K562 (cell line): ENCODE measurements around the gene BCAS3. TPM values are rescaled to one million over a fixed set of nuclear protein-coding genes. Genes with fewer than 3 reads are reported as not detected.
A peak's percentile ranks its signal among the peaks of the same experiment; 100 is the strongest.

Experiments used
- ATAC-seq: fragments of 200-7000 bp; cut with Tn5 transposase; 3 replicates; pipeline ENCODE4 v1.9.1; 2020; ENCODE audit warnings: moderate library complexity
- BruUV-seq: library from RNA; stranded (reverse); fragments of 400-500 nt; replicated peaks from 2 replicates; lab custom pipeline; 2021; lab: Mats Ljungman, UMichigan
- CTCF ChIA-PET: fragments of 300-600 bp; formaldehyde crosslinking; extraction: SDS; loops from one replicate; lab custom pipeline; 2021; ENCODE audit warnings: low intra/inter-chr PET ratio; lab: Yijun Ruan, JAX
- POLR2A ChIA-PET: fragments of 300-600, 350-650 bp; sonication (Branson Sonifier 250); formaldehyde crosslinking; extraction: SDS; loops from one replicate; lab custom pipeline; 2021; ENCODE audit warnings: antibody characterized with exemption, inconsistent platforms; lab: Yijun Ruan, JAX
- DNase-seq, 4 experiments: peaks; one replicate each; pipeline versions ENCODE4 v3.0.0 to v3.0.0-alpha.2; 2011 to 2018; ENCODE audit warnings: low spot score in 3 of 4, mixed read lengths in 3 of 4; ENCODE audit errors: extremely low read depth in 1 of 4
- FAIRE-seq: peaks from 2 replicates; lab custom pipeline; 2011; peaks lifted over from hg19 to GRCh38; lab: Jason Lieb, UNC
- H2AFZ ChIP-seq: 2 replicates; pipeline ENCODE4 v1.6.0; 2011; ENCODE audit warnings: low read depth, low read length, control low read depth, inconsistent platforms
- H3K27ac ChIP-seq: fragments of 200-600 bp; 3 replicates; pipeline ENCODE4 v1.8.0; 2011; ENCODE audit warnings: low read depth, mild to moderate bottlenecking, control low read depth, inconsistent platforms, low read length, moderate library complexity, mixed read lengths; ENCODE audit errors: extremely low read depth
- H3K27me3 ChIP-seq, 2 experiments: fragments of 300-600 bp in 1 of 2; 2 replicates in 1 of 2; 3 replicates in 1 of 2; pipeline versions ENCODE4 v1.6.0 to v1.8.0; 2011; ENCODE audit warnings: inconsistent platforms in 2 of 2, low read length in 2 of 2, mild to moderate bottlenecking in 1 of 2, mixed read lengths in 1 of 2, moderate library complexity in 1 of 2; ENCODE audit not compliant: control insufficient read depth in 2 of 2, insufficient read depth in 2 of 2
- H3K36me3 ChIP-seq: fragments of 300-600 bp; 3 replicates; pipeline ENCODE4 v1.8.0; 2011; ENCODE audit warnings: mild to moderate bottlenecking, low read length, inconsistent platforms; ENCODE audit not compliant: control insufficient read depth, insufficient read depth
- H3K4me1 ChIP-seq, 2 experiments: fragments of 200-600 bp in 1 of 2; replicated peaks in 1 of 2; 2 replicates in 1 of 2; 3 replicates in 1 of 2; pipeline versions ENCODE4 v1.5.1 to v1.8.0; 2011; ENCODE audit warnings: inconsistent platforms in 2 of 2, low read length in 2 of 2, mild to moderate bottlenecking in 1 of 2, mixed read lengths in 1 of 2, moderate library complexity in 1 of 2; ENCODE audit not compliant: control insufficient read depth in 2 of 2, insufficient read depth in 2 of 2
- H3K4me2 ChIP-seq: 2 replicates; pipeline ENCODE4 v1.6.1; 2011; ENCODE audit warnings: low read length, control low read depth, inconsistent platforms, mixed read lengths; ENCODE audit not compliant: insufficient read depth
- H3K4me3 ChIP-seq: fragments of 200-600 bp; sonication (generic), shearing (Covaris generic); 2 replicates; pipeline ENCODE4 v1.5.1; 2016; ENCODE audit warnings: control low read depth, inconsistent platforms
- H3K79me2 ChIP-seq: fragments of 200-600 bp; 3 replicates; pipeline ENCODE4 v1.8.0; 2011; ENCODE audit warnings: low read length, inconsistent platforms; ENCODE audit not compliant: control insufficient read depth, insufficient read depth
- H3K9ac ChIP-seq, 2 experiments: 2 replicates each; pipeline versions ENCODE4 v1.6.0 to v1.6.1; 2011; ENCODE audit warnings: low read depth in 2 of 2, low read length in 2 of 2, control low read depth in 1 of 2, inconsistent platforms in 1 of 2, mild to moderate bottlenecking in 1 of 2, mixed read lengths in 1 of 2; ENCODE audit not compliant: insufficient read depth in 1 of 2
- H3K9me1 ChIP-seq: one replicate; pipeline ENCODE4 v1.6.0; 2011; ENCODE audit warnings: inconsistent platforms, mild to moderate bottlenecking, low read length, moderate library complexity; ENCODE audit not compliant: control insufficient read depth, insufficient read depth
- H3K9me3 ChIP-seq: replicated peaks from 2 replicates; pipeline ENCODE4 v1.5.1; 2011; ENCODE audit warnings: low read depth, low read length, inconsistent platforms; ENCODE audit not compliant: control insufficient read depth, insufficient read depth
- H4K20me1 ChIP-seq: replicated peaks from 2 replicates; pipeline ENCODE4 v1.6.1; 2011; ENCODE audit warnings: low read length, inconsistent platforms, mixed read lengths; ENCODE audit not compliant: control insufficient read depth, insufficient read depth
- GTF2A2 ChIP-seq: IDR thresholded peaks from 2 replicates; pipeline ENCODE4 v1.6.1; 2016; ENCODE audit warnings: mild to moderate bottlenecking, missing genetic modification characterization, missing compliant biosample characterization
- ZBTB11 ChIP-seq, 3 experiments: fragments of 200-800 bp in 1 of 3; fragments of 250-450 bp in 1 of 3; fragments of 450-650 bp in 1 of 3; sonication (Bioruptor Pico) in 1 of 3; sonication (Bioruptor generic) in 1 of 3; formaldehyde crosslinking in 1 of 3; IDR thresholded peaks; 2 replicates each; pipeline versions ENCODE4 v1.6.1 to v1.8.0; 2016 to 2022; ENCODE audit warnings: mild to moderate bottlenecking in 2 of 3, missing genetic modification characterization in 2 of 3, missing compliant biosample characterization in 1 of 3, moderate library complexity in 1 of 3
- WGBS: fragments of 100-300 bp; shearing (Covaris generic); methylation state at CpG from one replicate; pipeline ENCODE4 v1.1.6; 2016; ENCODE audit warnings: low coverage, mixed read lengths; ENCODE audit not compliant: insufficient coverage; ENCODE audit errors: missing lambda C conversion rate; 5-methylcytosine and 5-hydroxymethylcytosine counted together
- in situ Hi-C: fragments of 300-500 bp; cut with MboI; formaldehyde crosslinking; loops from 4 replicates; pipeline ENCODE4 v1.15.0; 2018; ENCODE audit warnings: inconsistent platforms, mixed read lengths
- intact Hi-C: fragments of 100-400 bp; cut with micrococcal nuclease; formaldehyde crosslinking; loops from 2 replicates; pipeline ENCODE4 v1.14.2; 2022
- polyA plus RNA-seq, 8 experiments: library from polyadenylated mRNA; depleted of rRNA in 4 of 8; stranded (reverse) in 5 of 8; unstranded in 3 of 8; fragments of >200 nt; fragmentation: Nextera tagmentation in 2 of 8; fragmentation: Illumina TruSeq in 1 of 8; extraction: Ambion mirVana in 2 of 8; extraction: Trizol in 1 of 8; gene quantifications; 2 replicates each; pipeline versions ENCODE4 v1.2.1 to v1.2.3, GENCODE V29; 2011 to 2014; ENCODE audit warnings: inconsistent platforms in 1 of 8, missing spikeins in 1 of 8
- total RNA-seq, 7 experiments: library from RNA; depleted of rRNA in 6 of 7; stranded (reverse); fragments of >200 nt in 6 of 7; fragmentation: Illumina TruSeq in 2 of 7; extraction: Trizol in 2 of 7; gene quantifications; 2 replicates each; pipeline versions ENCODE4 v1.2.1 to v1.2.3, GENCODE V29; 2011 to 2021; ENCODE audit warnings: low replicate concordance in 1 of 7

The BCAS3 gene
- total and polyA plus RNA-seq, 9 of the 15 experiments (the other 6 are each of a cell fraction or from before 2014, with no cell fraction given), result 1.9 to 5.5 (median 3.5) TPM

DNA sequence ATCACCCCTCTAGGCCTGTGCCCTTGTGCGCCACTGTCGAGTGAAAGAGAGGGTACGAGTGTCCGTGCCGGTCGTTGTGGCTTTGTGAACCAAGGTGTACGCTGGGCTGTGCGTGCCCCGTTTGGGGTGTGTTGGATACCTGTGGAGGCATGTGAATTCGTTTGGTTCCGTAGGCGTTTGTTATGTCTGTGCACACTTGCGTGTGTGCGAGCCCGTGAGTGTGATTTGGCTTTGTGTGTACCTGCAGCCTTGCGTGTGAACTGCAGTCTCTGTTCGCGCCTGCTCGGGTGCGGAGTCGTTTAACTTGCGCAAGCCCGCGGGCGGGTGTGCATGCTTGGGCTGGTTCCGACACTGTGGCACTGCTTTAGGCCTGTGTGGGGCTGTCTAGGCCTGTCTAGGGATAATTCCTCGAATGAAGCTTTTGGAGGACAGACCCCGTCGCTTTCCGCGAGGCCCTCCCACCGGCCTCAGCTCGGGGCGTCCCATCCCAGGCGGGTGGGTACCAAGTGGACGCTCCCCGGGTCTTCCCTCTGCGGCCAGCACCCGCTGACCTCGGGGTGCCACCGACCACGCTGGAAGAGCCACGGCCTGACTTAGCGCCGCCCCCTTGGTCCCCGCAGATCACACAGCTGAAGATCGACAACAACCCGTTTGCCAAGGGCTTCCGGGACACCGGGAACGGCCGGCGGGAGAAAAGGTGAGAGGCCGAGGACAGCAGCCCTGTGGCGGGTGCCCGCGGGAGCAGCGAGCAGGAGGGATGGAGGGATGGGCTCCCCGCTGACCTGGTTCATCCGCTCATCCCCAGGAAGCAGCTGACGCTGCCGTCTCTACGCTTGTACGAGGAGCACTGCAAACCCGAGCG lies 726.4 kb downstream of the BCAS3 start:
- Histone ChIP-seq H3K27ac (no peak overlapping the region), H3K9me3 (no peaks in the 10 kb centered on the region), H3K4me1 (peaks cover 0 to 14% of the 10 kb centered on the region in 2 experiments; a peak in 2 of 5 replicates), H3K4me2 (no peak overlapping the region), H3K36me3 (no peaks in the 10 kb centered on the region), H2AFZ (no peak overlapping the region), H4K20me1 (no peaks in the 10 kb centered on the region), H3K9me1 (no peaks in the 10 kb centered on the region), H3K79me2 (no peaks in the 10 kb centered on the region), H3K9ac (no peak overlapping the region), H3K27me3 (peaks cover 17 to 70% of the 10 kb centered on the region in 2 experiments; a peak in 3 of 5 replicates), H3K4me3 (no peak overlapping the region)
- no peak for TF ChIP-seq GTF2A2 (tag)
- peak in 1 of 3 experiments; percentile 82; a peak in 2 of 6 replicates for TF ChIP-seq ZBTB11 (CRISPR knock-in tag; IDR thresholded peaks at IDR 0.05)
- DNase-seq (no peak), FAIRE-seq (no peak), ATAC-seq (no peak)
- intact Hi-C loops, result no loop called here
- WGBS, result 45% methylated on average over 45 of the region's 66 CpGs
- POLR2A ChIA-PET, result no interaction called here
- CTCF ChIA-PET, result no interaction called here
- no TSS peak for BruUV-seq
- in situ Hi-C loops, result no loop called here
